NCI-H2029 treated with DMSO at 0.1 percent for 48 hours (cell line): Measurements from ENCODE around the gene CNNM1.

Experiments used
- DNase-seq: peaks from one replicate; lab custom pipeline; 2025; lab: John Stamatoyannopoulos, UW

Gene CNNM1

DNA sequence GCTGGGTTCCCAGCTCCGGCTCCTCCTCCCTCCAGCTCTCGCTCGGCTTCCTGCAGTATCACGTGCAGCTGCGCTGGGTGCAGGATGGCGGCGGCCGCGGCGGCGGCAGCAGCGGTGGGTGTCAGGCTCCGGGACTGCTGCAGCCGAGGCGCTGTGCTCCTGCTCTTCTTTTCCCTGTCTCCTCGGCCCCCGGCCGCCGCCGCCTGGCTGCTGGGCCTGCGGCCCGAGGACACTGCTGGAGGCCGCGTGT lies at the start of gene CNNM1:
Gene CNNM1, plus strand, starts transcription at position 53 of the 250 bp plus-strand sequence. Its CDS starts 32 bp downstream, at position 85.
- DNase-seq = no peak

DNA sequence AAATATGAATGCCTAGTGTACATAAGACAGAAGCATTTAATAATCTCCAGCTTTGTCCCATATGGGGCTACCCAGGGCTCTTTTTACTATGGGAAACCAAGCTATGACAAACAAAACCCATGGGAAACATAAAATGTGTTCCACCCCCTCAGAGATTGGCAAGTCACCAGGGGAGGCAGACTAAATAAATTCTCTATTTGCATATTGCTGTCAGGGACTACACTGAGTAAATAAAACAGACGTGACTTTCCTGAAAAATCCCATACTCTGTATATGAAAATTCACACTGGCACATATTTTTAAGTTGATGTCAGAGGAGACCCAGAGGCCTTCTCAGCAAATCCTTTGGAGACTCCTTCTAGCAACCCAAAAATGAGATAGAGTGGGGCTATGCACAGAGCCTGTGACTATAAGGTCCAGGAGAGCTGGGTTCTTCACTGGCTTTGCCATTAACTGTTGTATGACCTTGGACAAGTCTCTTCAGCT lies 49.5 kb upstream of the CNNM1 start:
- DNase-seq = no peak

GRCh38 chr10:99280472-99280871 lies 48.7 kb upstream of the CNNM1 start:
- DNase-seq = no peak

DNA sequence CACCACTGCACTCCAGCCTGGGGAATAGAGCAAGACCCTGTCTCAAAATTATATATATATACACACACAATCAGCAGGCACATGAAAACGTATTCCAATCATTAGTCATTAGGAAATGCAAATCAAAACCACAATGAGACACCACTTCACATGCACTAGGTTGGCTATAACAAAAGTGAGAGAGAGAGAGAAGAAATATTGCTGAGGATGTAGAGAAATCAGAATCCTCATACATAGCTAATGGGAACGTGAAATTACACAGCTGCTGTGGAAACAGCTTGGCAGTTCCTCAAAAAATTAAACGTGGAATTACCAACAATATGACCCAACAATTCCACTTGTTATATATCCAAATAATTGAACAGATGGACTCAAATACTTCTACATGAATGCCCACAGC lies 43.3 kb upstream of the CNNM1 start:
- DNase-seq = no peak

DNA sequence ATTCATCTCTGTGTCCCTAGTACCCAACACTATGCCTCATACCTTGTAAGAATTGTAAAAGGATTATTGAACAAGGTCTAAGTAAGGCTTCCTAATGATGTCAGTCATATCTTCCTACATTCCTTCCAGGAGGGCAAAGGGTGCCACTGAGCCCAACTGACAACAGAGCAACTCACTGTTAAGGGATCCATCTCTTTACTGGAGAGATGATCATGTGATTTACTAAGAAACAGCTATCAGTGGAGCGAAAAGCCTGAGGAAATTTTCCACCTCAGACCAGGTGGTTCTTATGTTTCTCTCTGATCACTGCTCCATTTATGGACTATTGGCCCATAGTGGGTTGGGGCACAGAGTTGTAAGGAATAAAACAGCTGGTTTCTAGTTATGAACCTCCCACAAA lies 38.9 kb upstream of the CNNM1 start:
- DNase-seq = no peak

- DNase-seq = no peak
Measured at GRCh38 chr10:99292159-99292558, 37.0 kb upstream of the CNNM1 start.

GRCh38 chr10:99296605-99297004 lies 32.6 kb upstream of the CNNM1 start:
- DNase-seq = no peak

GRCh38 chr10:99297033-99297432 lies 32.1 kb upstream of the CNNM1 start:
- no peak for DNase-seq

- no peak for DNase-seq
Measured at GRCh38 chr10:99303899-99304861, 25.0 kb upstream of the CNNM1 start.

DNA sequence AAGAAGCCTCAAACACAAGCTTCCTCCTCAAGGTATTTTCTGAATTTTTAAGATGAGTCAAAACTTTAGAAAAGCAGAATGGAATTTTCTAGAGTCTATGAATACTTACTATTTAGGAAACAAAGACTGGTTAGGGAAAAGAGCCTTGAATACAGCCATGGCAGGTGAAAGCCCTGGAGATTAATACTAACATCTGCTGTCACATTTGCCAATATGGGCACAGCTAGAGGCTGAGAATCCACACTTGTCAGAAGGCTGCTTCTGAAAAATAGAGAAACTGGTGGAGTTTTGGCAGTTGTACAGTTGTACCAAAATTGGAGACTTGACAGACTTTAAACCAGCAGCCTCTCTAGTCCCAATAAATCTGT lies 24.3 kb upstream of the CNNM1 start:
- DNase-seq = no peak

GRCh38 chr10:99312501-99312900 lies 16.7 kb upstream of the CNNM1 start:
- DNase-seq = no peak

GRCh38 chr10:99315853-99316252 lies 13.3 kb upstream of the CNNM1 start:
- DNase-seq = no peak

DNA sequence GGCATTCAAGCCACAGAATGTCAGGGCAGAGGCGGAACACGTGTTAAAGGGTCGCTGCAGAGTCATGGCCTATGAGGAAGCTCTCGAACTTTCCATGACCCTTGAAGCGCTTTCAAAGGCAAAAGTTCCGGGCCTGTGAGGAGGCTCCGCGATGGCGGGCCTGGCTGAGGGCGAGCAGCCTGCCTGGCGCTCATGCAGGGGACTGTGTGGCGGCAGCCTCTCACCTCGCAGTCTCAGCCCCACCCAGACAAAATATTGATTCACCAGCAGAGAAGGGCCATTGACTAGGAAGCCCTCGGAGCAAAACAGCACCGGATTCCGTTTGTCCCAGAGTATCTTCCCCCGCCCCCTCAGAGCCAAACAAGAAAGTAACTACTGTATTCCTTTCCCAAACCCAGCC lies 12.8 kb upstream of the CNNM1 start:
- DNase-seq = no peak

GRCh38 chr10:99318048-99318447 lies 11.1 kb upstream of the CNNM1 start:
- no peak for DNase-seq

GRCh38 chr10:99318475-99318874 lies 10.7 kb upstream of the CNNM1 start:
- no peak for DNase-seq

GRCh38 chr10:99325281-99325680 lies 3.9 kb upstream of the CNNM1 start:
- no peak for DNase-seq

DNA sequence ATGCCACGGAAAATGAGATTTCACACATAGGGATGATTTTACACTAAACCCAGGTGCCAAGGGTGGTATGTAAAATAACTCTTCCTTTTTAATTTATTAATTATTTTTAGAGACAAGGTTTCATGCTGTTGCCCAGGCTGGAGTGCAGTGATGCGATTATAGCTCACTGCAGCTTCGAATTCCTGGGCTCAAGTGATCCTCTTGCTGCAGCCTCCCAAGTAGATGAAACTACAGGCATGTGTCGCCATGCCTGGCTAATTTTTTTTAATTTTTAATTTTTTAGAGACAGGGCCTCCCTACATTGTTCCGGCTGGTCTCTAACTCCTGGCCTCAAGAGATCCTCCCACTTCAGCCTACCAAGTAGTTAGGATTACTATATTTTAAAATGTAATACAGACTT lies 2.3 kb upstream of the CNNM1 start:
- no peak for DNase-seq

DNA sequence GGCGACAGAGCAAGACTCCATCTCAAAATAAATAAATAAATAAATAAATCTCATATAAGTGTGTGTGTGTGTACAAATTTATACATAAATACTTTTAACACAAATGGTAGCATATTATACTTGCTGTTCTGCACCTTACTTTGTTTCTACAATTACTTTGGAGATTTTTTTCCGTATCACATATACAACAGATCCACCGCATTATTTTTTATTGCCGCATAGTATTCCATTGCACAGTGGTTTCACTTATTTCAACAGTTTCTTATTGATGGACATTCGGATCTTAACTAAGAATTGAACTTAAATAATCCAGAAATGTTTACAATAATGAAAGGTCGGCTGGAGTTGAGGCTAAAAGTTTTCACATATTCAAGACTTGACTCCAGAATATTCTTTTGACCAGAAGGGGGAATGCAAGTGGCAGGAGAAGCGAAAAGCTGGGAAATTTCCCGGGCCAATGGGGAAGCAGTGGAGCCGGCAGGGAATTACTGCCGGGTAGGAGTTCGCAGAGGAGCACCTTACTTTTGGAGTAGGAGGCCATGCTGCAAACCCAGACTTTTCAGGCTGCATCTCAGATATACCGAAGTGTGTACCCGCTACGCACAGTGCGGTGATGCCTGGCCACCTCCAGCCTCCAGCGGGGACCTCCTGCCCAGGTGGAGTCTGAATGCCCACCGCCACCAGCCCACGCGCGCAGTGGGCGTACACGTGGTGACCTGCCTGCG lies 415 bp upstream of the CNNM1 start:
- DNase-seq = no peak

DNA sequence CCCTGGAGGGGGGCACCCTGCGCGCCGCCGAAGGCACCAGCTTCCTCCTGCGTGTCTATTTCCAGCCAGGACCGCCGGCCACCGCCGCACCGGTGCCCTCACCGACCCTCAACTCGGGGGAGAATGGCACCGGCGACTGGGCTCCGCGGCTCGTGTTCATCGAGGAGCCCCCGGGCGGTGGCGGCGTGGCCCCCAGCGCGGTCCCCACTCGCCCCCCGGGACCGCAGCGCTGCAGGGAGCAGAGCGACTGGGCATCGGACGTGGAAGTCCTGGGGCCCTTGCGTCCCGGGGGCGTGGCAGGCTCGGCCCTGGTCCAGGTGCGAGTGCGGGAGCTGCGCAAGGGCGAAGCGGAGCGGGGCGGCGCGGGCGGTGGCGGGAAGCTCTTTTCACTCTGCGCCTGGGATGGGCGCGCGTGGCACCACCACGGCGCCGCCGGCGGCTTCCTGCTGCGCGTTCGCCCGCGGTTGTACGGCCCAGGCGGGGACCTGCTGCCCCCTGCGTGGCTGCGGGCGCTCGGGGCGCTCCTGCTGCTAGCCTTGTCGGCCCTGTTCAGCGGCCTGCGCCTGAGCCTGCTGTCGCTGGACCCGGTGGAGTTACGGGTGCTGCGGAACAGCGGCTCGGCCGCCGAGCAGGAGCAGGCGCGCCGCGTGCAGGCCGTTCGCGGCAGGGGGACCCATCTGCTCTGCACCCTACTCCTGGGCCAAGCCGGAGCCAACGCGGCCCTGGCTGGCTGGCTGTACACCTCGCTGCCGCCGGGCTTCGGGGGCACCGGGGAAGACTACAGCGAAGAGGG lies 594 bp downstream of the CNNM1 start:
- DNase-seq = no peak

DNA sequence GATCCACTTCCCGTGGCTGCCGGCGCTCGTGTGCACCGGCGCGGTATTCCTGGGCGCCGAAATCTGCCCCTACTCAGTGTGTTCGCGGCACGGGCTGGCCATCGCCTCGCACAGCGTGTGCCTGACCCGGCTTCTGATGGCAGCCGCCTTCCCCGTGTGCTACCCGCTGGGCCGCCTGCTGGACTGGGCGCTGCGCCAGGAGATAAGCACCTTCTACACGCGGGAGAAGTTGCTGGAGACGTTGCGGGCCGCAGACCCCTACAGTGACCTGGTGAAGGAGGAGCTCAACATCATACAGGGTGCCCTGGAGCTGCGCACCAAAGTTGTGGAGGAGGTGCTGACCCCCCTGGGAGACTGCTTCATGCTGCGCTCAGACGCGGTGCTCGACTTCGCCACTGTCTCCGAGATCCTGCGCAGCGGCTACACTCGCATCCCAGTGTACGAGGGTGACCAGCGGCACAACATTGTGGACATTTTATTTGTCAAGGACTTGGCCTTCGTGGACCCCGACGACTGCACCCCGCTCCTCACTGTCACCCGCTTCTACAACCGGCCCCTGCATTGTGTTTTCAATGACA lies 1.3 kb downstream of the CNNM1 start:
- no peak for DNase-seq

GRCh38 chr10:99331207-99331803 lies 2.1 kb downstream of the CNNM1 start:
- DNase-seq = no peak

GRCh38 chr10:99337311-99337811 lies 8.2 kb downstream of the CNNM1 start:
- no peak for DNase-seq
